SW 1271 (cell line): Measurements from ENCODE around the gene DDX4.
"Not testable (repeated sequence)": the region's sequence is repeated elsewhere in the genome, so short reads cannot be mapped to it uniquely, and the experiment has no call there.

ENCODE experiments used
- DNase-seq, 2 experiments: peaks; one replicate each; lab custom pipeline; 2025; lab: John Stamatoyannopoulos, UW

Gene DDX4

GRCh38 chr5:55737793-55738192, at the start of gene DDX4:
Gene DDX4 (plus strand): TSS chr5:55738061. CDS start chr5:55738964, 903 bp downstream.
- DNase-seq, result no peak

GRCh38 chr5:55691265-55692105, 46.4 kb upstream of the DDX4 start:
- peak; percentile 11 to 80 for DNase-seq

DNA sequence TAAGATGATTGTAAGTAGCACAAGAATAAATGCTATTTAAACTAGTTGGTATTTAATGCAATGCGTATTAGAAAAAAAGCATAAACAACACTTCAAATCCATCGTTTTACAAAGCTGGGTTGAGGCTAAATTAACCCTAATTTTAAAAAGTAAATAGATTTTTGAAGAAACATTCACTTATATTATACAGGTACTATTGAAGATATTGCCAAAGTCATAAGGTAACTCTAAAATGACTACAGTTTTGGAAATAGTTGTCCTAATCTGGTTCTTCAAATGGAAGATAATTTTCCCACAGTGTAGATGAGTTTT, 45.8 kb upstream of the DDX4 start:
- no peak for DNase-seq

- DNase-seq, result no peak
Measured at GRCh38 chr5:55692509-55692908, 45.4 kb upstream of the DDX4 start.

- peak in 1 of 2 experiments; percentile 60 for DNase-seq
Measured at GRCh38 chr5:55694152-55694830, 43.6 kb upstream of the DDX4 start.

GRCh38 chr5:55696704-55697103, 41.2 kb upstream of the DDX4 start:
- DNase-seq, result not testable (repeated sequence)

DNA sequence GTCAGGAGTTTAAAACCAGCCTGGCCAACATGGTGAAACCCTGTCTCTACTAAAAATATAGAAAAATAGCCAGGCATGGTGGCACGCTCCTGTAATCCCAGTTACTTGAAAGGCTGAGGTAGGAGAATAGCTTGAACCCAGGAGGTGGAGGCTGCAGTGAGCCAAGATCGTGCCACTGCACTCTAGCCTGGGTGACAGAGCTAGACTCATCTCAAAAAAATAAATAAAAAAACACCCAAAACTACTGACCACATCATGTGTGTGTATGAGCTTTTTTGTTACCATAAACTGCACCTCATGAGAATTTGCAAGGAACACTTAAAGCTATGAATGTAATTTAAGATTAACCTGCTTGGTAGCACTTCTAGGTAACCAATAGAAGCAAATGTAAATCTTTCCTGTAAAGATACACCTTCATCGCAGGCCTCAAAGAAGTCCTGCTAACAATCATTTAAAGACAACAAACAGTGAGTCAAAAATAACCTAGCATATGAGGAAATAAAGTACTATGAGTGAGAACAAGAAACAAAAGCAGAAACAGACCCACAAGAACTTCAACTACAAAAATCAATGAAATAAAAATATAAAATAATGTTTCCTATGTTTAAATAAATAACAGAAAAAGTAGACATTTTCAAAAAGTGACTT, 38.7 kb upstream of the DDX4 start:
- no peak for DNase-seq

DNA sequence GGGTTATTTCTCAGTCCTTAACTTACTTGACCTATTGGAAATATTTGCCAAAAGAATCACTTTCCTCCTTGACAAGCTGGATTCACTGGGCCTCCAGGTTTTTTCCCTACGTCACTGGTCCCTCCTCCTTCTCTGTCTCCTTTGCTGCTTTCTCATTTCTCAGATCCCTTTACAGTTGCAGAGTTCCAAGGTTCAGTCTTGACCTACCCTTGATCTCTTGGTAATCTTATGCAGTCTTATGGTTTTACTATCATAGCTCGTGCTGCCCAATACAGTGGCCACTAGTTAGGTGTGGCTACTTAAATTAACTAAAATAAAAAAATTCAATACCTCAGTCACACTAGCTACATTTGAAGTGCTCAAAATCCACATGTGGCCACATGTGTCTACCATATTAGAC, 37.1 kb upstream of the DDX4 start:
- DNase-seq, result no peak

DNA sequence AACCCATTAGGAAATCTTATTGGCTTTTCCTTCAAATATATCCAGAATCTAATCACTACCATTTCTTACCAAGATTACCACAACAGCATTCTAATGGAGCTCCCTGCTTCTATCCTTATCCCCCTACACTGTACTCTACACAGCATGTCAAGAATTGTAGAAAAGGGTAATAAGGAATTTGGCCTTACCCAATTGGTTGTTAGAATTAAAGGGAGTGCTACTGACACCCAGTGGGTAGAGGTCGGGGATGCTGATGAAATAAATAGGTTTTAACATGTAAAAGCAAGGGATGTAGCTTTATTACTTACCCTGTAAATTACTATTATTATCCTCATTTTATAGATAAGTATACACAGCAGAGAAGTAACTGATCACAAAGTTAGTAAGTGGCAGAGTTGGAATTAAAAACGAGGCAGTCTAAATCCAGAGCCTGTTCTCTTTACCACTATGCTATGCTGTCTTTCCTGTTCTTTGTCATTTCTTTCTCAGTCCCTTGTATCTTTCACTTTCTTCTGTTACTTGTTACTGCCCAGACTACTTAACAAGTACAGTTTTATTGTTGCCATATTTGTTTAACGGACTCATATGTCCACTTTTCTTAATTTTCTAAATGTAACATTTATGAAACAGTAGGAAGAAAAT, 36.3 kb upstream of the DDX4 start:
- no peak for DNase-seq

DNA sequence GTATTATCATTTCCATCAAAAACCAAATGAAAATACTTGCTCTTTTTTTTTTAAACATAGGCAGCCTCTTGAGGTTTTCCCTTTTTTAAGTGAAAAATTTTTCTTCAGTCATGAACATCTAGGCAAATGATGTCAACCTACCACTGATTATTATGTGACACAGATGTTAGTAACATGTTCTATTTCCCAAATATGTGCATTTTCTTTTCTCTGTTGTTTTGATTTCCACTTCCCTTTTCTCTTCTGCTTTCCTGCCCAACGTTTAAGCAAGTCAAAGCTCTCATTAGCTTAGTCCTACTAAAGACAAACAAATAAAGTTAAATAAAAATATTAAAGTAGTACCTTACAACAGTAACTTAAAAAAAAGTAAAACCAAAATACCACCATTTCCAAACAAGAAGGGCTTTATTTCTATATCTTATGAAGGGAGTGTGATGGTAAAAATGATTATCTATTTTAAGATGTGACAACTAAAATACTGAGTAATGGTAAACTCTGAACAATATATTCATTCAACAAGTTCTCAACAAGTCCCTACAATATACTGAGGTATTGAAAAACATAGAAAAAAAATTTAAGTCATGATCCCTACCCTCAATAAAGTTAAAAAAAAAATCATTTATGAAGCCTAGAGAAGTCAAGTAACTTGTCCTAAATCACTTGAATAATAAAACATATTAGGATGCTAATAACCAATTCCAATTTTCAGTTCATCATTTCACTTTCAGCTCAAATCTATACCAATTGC, 35.1 kb upstream of the DDX4 start:
- DNase-seq, result no peak

DNA sequence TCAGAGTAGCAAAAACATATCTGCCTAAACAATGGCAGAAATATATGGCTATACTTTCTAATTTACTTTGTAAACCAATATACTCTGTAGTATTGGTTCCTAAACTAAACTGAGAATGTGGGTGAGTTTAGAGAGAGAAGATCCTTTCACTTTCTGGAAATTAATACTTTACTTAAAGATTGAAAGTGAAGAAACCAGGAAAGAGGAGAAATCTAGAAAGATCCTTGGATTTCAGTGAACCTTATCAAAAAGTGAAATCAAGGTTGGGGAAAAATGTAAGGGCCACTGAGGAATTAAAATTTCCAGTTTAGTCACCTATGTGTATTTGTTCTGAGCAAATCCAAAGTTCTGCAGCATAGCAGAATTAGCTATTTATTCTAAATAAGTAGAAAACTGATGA, 31.6 kb upstream of the DDX4 start:
- no peak for DNase-seq

GRCh38 chr5:55708732-55709131, 29.1 kb upstream of the DDX4 start:
- no peak for DNase-seq

- no peak for DNase-seq
Measured at GRCh38 chr5:55711507-55712022, 26.3 kb upstream of the DDX4 start.

GRCh38 chr5:55712023-55712859, 25.6 kb upstream of the DDX4 start, which contains the start of gene SLC38A9:
Gene SLC38A9 (minus strand): TSS chr5:55712324. CDS start chr5:55697958, 14,366 bp downstream.
- peak; percentile 90 to 96 for DNase-seq

DNA sequence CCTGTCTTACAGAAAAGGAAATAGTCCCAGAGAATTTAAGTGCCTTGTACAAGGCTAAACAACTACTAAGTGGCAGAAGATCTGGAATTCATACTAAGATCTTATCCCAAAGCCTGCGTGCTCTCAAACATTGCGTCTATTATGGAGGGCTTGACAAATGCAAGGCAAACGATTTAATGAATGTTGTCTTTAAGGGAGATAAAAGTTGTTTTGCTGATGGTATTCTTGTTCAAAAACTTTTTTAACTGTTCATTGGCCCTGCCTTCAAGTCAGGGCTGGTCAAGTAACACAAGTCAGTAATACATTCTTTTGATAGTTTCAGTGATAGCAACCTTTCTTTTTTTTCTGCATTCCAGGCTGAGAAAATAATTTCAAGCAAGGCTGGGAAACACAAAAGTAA, 24.0 kb upstream of the DDX4 start:
- DNase-seq, result no peak

- DNase-seq, result peak in 1 of 2 experiments; percentile 12
Measured at GRCh38 chr5:55714339-55714738, 23.5 kb upstream of the DDX4 start.

- DNase-seq, result no peak
Measured at GRCh38 chr5:55714749-55715148, 23.1 kb upstream of the DDX4 start.

- no peak for DNase-seq
Measured at GRCh38 chr5:55715519-55716078, 22.3 kb upstream of the DDX4 start.

DNA sequence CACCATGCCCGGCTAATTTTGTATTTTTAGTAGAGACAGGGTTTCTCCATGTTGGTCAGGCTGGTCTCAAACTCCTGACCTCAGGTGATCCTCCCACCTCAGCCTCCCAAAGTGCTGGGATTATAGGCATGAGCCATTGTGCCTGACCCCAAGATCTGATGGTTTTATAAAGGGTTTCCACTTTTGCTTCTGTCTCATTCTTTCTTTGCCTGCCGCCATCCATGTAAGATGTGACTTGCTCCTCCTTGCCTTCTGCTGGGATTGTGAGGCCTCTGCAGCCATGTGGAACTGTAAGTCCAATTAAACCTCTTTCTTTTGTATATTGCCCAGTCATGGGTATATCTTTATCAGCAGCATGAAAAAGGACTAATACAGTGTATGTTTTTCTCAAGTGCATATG, 18.8 kb upstream of the DDX4 start:
- not testable (repeated sequence) for DNase-seq

- DNase-seq, result no peak
Measured at GRCh38 chr5:55720188-55720703, 17.6 kb upstream of the DDX4 start.
